ENCODE measurements around the gene RIBC2. TPM values are rescaled to one million over a fixed set of nuclear protein-coding genes. Genes with fewer than 3 reads are reported as not detected.
"Not testable (repeated sequence)": the region's sequence is repeated elsewhere in the genome, so short reads cannot be mapped to it uniquely, and the experiment has no call there.

RIBC2 gene
- total RNA-seq, 3 donors from 2014 or later (not counting 1 experiment from before 2014, with no cell fraction given), result 0.38 to 0.86 TPM; not detected in 1

DNA sequence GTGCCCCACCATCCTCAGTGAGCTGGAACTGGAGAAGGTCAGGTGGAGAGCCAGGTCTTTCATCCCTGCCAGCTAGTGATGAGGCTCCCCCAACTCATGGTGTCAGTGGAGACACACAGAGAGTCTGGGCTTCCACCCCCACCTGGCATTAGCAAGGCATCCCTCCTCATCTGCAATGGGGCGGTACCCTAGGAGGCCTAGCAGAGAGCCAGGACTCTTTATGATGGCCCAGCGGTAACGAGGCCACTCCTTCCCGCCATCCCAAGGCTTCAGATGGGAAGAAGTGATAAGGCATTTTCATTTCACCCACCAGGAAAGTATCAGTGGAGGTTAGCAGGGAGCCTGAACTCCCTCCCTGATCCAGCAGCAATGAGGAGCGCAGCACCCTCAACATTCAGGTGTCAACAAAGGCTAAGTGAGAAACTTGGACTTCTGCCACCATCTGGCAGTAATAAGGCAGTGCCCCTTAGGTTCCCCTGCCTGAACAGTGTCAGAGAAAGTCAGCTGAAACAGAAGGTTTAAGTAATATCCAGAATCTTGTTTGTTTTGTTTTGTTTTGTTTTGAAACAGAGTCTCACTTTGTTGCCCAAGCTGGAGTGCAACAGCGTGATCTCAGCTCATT lies 48.7 kb downstream of the RIBC2 start:
- H3K4me3 ChIP-seq (ENCODE audit: low read length), result no peak overlapping the region
- DNase-seq, result peak in 1 of 2 donors; percentile 9
- intact Hi-C loops (cut with micrococcal nuclease), result no loop called here
- no peak overlapping the region for H3K27ac ChIP-seq (ENCODE audit: low read length)
- no peaks in the 10 kb centered on the region for H3K36me3 Mint-ChIP-seq
- H3K9me3 ChIP-seq (ENCODE audit: control insufficient read depth, insufficient read depth, low read length), result no peaks in the 10 kb centered on the region
- H3K27me3 ChIP-seq (ENCODE audit: control insufficient read depth, insufficient read depth, low read length), result no peaks in the 10 kb centered on the region
- no peak overlapping the region for H3K27ac Mint-ChIP-seq
- H3K36me3 ChIP-seq (ENCODE audit: control insufficient read depth, insufficient read depth, low read length), result no peaks in the 10 kb centered on the region
- H3K4me3 Mint-ChIP-seq, result no peak overlapping the region
- no peaks in the 10 kb centered on the region for H3K4me1 ChIP-seq (ENCODE audit: control insufficient read depth, insufficient read depth, low read length)
- 93% methylated on average over 6 of the region's 6 CpGs for WGBS (ENCODE audit: insufficient coverage)
- peaks cover 3% of the 10 kb centered on the region in 2 donors for H3K9me3 Mint-ChIP-seq
- H3K4me1 Mint-ChIP-seq, result no peaks in the 10 kb centered on the region
- no peak for ATAC-seq
- peaks cover 0 to 11% of the 10 kb centered on the region in 2 donors for H3K27me3 Mint-ChIP-seq (ENCODE audit: low read depth in 2 of 2)
- TF ChIP-seq, protein P1, sequence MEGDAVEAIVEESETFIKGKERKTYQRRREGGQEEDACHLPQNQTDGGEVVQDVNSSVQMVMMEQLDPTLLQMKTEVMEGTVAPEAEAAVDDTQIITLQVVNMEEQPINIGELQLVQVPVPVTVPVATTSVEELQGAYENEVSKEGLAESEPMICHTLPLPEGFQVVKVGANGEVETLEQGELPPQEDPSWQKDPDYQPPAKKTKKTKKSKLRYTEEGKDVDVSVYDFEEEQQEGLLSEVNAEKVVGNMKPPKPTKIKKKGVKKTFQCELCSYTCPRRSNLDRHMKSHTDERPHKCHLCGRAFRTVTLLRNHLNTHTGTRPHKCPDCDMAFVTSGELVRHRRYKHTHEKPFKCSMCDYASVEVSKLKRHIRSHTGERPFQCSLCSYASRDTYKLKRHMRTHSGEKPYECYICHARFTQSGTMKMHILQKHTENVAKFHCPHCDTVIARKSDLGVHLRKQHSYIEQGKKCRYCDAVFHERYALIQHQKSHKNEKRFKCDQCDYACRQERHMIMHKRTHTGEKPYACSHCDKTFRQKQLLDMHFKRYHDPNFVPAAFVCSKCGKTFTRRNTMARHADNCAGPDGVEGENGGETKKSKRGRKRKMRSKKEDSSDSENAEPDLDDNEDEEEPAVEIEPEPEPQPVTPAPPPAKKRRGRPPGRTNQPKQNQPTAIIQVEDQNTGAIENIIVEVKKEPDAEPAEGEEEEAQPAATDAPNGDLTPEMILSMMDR (IDR thresholded peaks at IDR 0.05), result no peak

DNA sequence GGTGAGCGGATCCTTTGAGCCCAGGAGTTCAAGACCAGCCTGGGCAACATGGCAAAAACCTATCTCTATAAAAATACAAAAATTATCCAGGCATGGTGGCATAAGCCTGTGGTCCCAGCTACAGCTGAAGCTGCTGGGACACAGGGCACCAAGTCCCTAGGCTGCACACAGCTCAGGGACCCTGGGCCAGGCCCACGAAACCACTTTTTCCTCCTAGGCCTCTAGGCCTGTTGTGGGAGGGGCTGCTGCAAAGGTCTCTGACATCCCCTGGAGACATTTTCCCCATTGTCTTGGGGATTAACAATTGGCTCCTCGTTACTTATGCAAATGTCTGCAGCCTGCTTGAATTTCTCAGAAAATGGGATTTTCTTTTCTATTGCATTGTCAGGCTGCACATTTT lies 50.2 kb downstream of the RIBC2 start:
- DNase-seq; H3K4me1 ChIP-seq (ENCODE audit: control insufficient read depth, insufficient read depth, low read length); intact Hi-C loops (cut with micrococcal nuclease); H3K4me3 Mint-ChIP-seq; H3K36me3 ChIP-seq (ENCODE audit: control insufficient read depth, insufficient read depth, low read length); H3K4me3 ChIP-seq (ENCODE audit: low read length); H3K27me3 ChIP-seq (ENCODE audit: control insufficient read depth, insufficient read depth, low read length); H3K27ac Mint-ChIP-seq; H3K9me3 Mint-ChIP-seq; H3K4me1 Mint-ChIP-seq; H3K36me3 Mint-ChIP-seq; H3K27ac ChIP-seq (ENCODE audit: low read length); ATAC-seq; H3K9me3 ChIP-seq (ENCODE audit: control insufficient read depth, insufficient read depth, low read length): not testable (repeated sequence)
- 89% methylated on average over 3 of the region's 3 CpGs for WGBS (ENCODE audit: insufficient coverage)
- peaks cover 0 to 13% of the 10 kb centered on the region in 2 donors for H3K27me3 Mint-ChIP-seq (ENCODE audit: low read depth in 2 of 2)

DNA sequence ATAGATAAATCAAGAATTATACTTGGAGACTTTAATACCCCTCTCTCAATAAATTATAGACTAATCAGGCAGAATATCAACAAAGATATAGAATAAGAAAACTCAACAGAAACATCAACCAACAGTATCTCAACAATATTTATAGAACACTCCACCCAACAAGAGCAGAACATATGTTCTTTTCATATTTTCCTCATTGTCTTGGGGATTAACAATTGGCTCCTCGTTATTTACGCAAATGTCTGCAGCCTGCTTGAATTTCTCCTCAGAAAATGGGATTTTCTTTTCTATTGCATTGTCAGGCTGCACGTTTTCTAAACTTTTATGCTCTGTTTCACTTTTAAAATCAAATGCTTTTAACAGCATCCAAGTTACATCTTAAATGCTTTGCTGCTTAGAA lies 52.1 kb downstream of the RIBC2 start:
- H3K4me3 ChIP-seq (ENCODE audit: low read length), result no peak overlapping the region
- H3K36me3 ChIP-seq (ENCODE audit: control insufficient read depth, insufficient read depth, low read length), result no peaks in the 10 kb centered on the region
- no peaks in the 10 kb centered on the region for H3K9me3 ChIP-seq (ENCODE audit: control insufficient read depth, insufficient read depth, low read length)
- TF ChIP-seq, protein P1 (IDR thresholded peaks at IDR 0.05), result no peak
- H3K27me3 ChIP-seq (ENCODE audit: control insufficient read depth, insufficient read depth, low read length), result no peaks in the 10 kb centered on the region
- no peaks in the 10 kb centered on the region for H3K4me1 ChIP-seq (ENCODE audit: control insufficient read depth, insufficient read depth, low read length)
- H3K27ac Mint-ChIP-seq, result no peak overlapping the region
- peaks cover 0 to 13% of the 10 kb centered on the region in 2 donors for H3K27me3 Mint-ChIP-seq (ENCODE audit: low read depth in 2 of 2)
- no peak overlapping the region for H3K27ac ChIP-seq (ENCODE audit: low read length)
- intact Hi-C loops (cut with micrococcal nuclease), result no loop called here
- no peaks in the 10 kb centered on the region for H3K36me3 Mint-ChIP-seq
- no peak overlapping the region for H3K4me3 Mint-ChIP-seq
- 91% methylated on average over 3 of the region's 3 CpGs for WGBS (ENCODE audit: insufficient coverage)
- ATAC-seq (no peak), DNase-seq (no peak)
- no peaks in the 10 kb centered on the region for H3K4me1 Mint-ChIP-seq
- H3K9me3 Mint-ChIP-seq, result peaks cover 3% of the 10 kb centered on the region in 2 donors

DNA sequence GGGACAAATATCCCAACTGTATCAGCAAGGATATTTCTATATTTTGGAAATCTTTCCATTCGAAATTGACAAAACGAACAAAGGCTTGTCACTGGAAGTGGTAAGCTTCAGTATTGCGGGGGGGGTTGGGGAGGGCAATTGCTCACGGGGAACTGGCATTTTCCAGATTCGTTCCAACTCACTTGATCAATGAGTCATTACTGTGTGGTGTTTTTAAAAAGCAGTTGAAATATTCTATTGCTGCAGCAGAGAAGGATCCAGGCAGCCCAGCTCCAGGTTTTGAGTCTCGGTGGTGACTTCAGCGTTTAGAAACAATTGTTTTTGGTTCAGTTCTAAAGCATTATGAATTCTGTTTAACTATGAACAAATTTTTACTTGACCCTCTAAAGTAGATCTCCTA lies 55.4 kb downstream of the RIBC2 start:
- intact Hi-C loops (cut with micrococcal nuclease), result no loop called here
- Histone ChIP-seq H3K36me3 (ENCODE audit: control insufficient read depth, insufficient read depth, low read length) (no peaks in the 10 kb centered on the region), H3K9me3 (ENCODE audit: control insufficient read depth, insufficient read depth, low read length) (no peaks in the 10 kb centered on the region), H3K4me1 (ENCODE audit: control insufficient read depth, insufficient read depth, low read length) (no peaks in the 10 kb centered on the region), H3K27me3 (ENCODE audit: control insufficient read depth, insufficient read depth, low read length) (no peaks in the 10 kb centered on the region), H3K4me3 (ENCODE audit: low read length) (no peak overlapping the region), H3K27ac (ENCODE audit: low read length) (no peak overlapping the region)
- Mint-ChIP-seq H3K27ac (no peak overlapping the region), H3K9me3 (peaks cover 3% of the 10 kb centered on the region in 2 donors), H3K27me3 (ENCODE audit: low read depth in 2 of 2) (peaks cover 0 to 13% of the 10 kb centered on the region in 2 donors), H3K4me1 (no peaks in the 10 kb centered on the region), H3K36me3 (no peaks in the 10 kb centered on the region), H3K4me3 (no peak overlapping the region)
- TF ChIP-seq, protein P1 (IDR thresholded peaks at IDR 0.05), result no peak
- whole genome bisulfite sequencing (ENCODE audit: insufficient coverage), result 91% methylated on average over 7 of the region's 7 CpGs
- ATAC-seq (no peak), DNase-seq (no peak)
